SK-MEL-5 (cell line): ENCODE data around the gene REC8. TPM values are rescaled to one million over a fixed set of nuclear protein-coding genes. Genes with fewer than 3 reads are reported as not detected.

Experiments used
- DNase-seq: peaks from one replicate; pipeline ENCODE4 v3.0.0-alpha.2; 2016; ENCODE audit warnings: low read depth, low spot score
- in situ Hi-C: cut with HindIII; loops from 2 replicates; pipeline ENCODE4 v1.10.0; 2016; ENCODE audit warnings: low sequenced_read_pairs, high pct_unique_total_duplicates, low pct_unique_long_range_greater_than_20kb
- total RNA-seq: library from RNA; depleted of rRNA; stranded (reverse); fragments of >200 nt; shearing (Covaris generic); gene quantifications from 2 replicates; pipeline ENCODE4 v1.2.3, GENCODE V29; 2014

The REC8 gene
- total RNA-seq, 1 experiment from 2014 or later, result 1.1 TPM

- no peak for DNase-seq
- in situ Hi-C loops, result no loop called here
Measured at GRCh38 chr14:24150567-24150966, 21.3 kb upstream of the REC8 start.

- in situ Hi-C loops, result no loop called here
- no peak for DNase-seq
Measured at GRCh38 chr14:24150993-24151392, 20.9 kb upstream of the REC8 start.

GRCh38 chr14:24151404-24152080 is 20.3 kb upstream of the REC8 start:
- no peak for DNase-seq

GRCh38 chr14:24155100-24155499 is 16.8 kb upstream of the REC8 start:
- in situ Hi-C loops, result no loop called here
- DNase-seq, result no peak

More at GRCh38 chr14:24151404-24152080, 20.3 kb upstream of the REC8 start:
- in situ Hi-C loops, result no loop called here

- no peak for DNase-seq
- in situ Hi-C loops, result no loop called here
Measured at GRCh38 chr14:24156840-24157239, 15.0 kb upstream of the REC8 start.

GRCh38 chr14:24157331-24157730 is 14.5 kb upstream of the REC8 start:
- DNase-seq, result no peak
- in situ Hi-C loops, result no loop called here

- no peak for DNase-seq
- in situ Hi-C loops, result no loop called here
Measured at GRCh38 chr14:24159777-24160498, 11.9 kb upstream of the REC8 start.

- in situ Hi-C loops, result no loop called here
- DNase-seq, result no peak
Measured at GRCh38 chr14:24160499-24160849, 11.4 kb upstream of the REC8 start.

GRCh38 chr14:24160850-24161804 is 10.8 kb upstream of the REC8 start, which contains the start of gene IRF9:
Gene IRF9 (plus strand): TSS chr14:24161265. CDS start chr14:24162145, 880 bp downstream.
- peak; percentile 94 for DNase-seq
- in situ Hi-C loops, result no loop called here

GRCh38 chr14:24162093-24162492 is 9.8 kb upstream of the REC8 start:
- in situ Hi-C loops, result no loop called here
- DNase-seq, result no peak

GRCh38 chr14:24164518-24164991 is 7.3 kb upstream of the REC8 start:
- no peak for DNase-seq
- in situ Hi-C loops, result no loop called here

GRCh38 chr14:24165785-24166184 is 6.1 kb upstream of the REC8 start:
- no peak for DNase-seq
- in situ Hi-C loops, result no loop called here

- DNase-seq, result no peak
- in situ Hi-C loops, result no loop called here
Measured at GRCh38 chr14:24167469-24168114, 4.3 kb upstream of the REC8 start.

- in situ Hi-C loops, result no loop called here
- DNase-seq, result no peak
Measured at GRCh38 chr14:24172261-24172860, 481 bp downstream of the REC8 start.

GRCh38 chr14:24172871-24173281 is 996 bp downstream of the REC8 start:
- in situ Hi-C loops, result no loop called here

GRCh38 chr14:24176599-24176998 is 4.7 kb downstream of the REC8 start:
- DNase-seq, result no peak

More at GRCh38 chr14:24172871-24173281, 996 bp downstream of the REC8 start:
- DNase-seq, result no peak

More at GRCh38 chr14:24176599-24176998, 4.7 kb downstream of the REC8 start:
- in situ Hi-C loops, result no loop called here
